ENCODE data around the gene ARHGEF3. TPM values are rescaled to one million over a fixed set of nuclear protein-coding genes. Genes with fewer than 3 reads are reported as not detected.

ARHGEF3 gene
- total RNA-seq, 1 experiment from 2014 or later: 1.3 TPM

- Histone ChIP-seq H3K27me3 (replicated peaks; ENCODE audit: insufficient read depth, low read depth, low read length, poor library complexity) (no peaks in the 10 kb centered on the region), H3K9me3 (ENCODE audit: low read depth, low read length, poor library complexity, severe bottlenecking) (no peaks in the 10 kb centered on the region), H3K27ac (ENCODE audit: low read depth, low read length, poor library complexity, severe bottlenecking) (no peak overlapping the region), H3K36me3 (ENCODE audit: insufficient read depth, low read length, poor library complexity, severe bottlenecking) (no peaks in the 10 kb centered on the region), H3K4me3 (ENCODE audit: low read depth, low read length, poor library complexity, severe bottlenecking) (no peak overlapping the region), H3K4me1 (ENCODE audit: insufficient read depth, low read length, poor library complexity, severe bottlenecking) (no peaks in the 10 kb centered on the region)
- no TSS peak for BruUV-seq (replicated peaks)
- POLR2A ChIA-PET (ENCODE audit: low non-redundant PET): no interaction called here
- no peak for DNase-seq (ENCODE audit: low spot score)
- intact Hi-C loops (cut with micrococcal nuclease; ENCODE audit: unreplicated experiment): no loop called here
- CTCF ChIA-PET: no interaction called here
- TF ChIP-seq EZH2 (IDR thresholded peaks at IDR 0.05; ENCODE audit: borderline replicate concordance, low read depth, low read length, poor library complexity, severe bottlenecking) (no peak), CTCF (conservative IDR thresholded peaks at IDR 0.05; ENCODE audit: low read depth, low read length) (no peak)
These were observed 20.8 kb upstream of the ARHGEF3 start for GRCh38 chr3:56822501-56822900.

GRCh38 chr3:56819016-56819809, 17.5 kb upstream of the ARHGEF3 start:
- Histone ChIP-seq H3K27ac (ENCODE audit: low read depth, low read length, poor library complexity, severe bottlenecking) (no peak overlapping the region), H3K36me3 (ENCODE audit: insufficient read depth, low read length, poor library complexity, severe bottlenecking) (no peaks in the 10 kb centered on the region), H3K27me3 (replicated peaks; ENCODE audit: insufficient read depth, low read depth, low read length, poor library complexity) (no peaks in the 10 kb centered on the region), H3K4me1 (ENCODE audit: insufficient read depth, low read length, poor library complexity, severe bottlenecking) (no peaks in the 10 kb centered on the region), H3K9me3 (ENCODE audit: low read depth, low read length, poor library complexity, severe bottlenecking) (no peaks in the 10 kb centered on the region), H3K4me3 (ENCODE audit: low read depth, low read length, poor library complexity, severe bottlenecking) (no peak overlapping the region)
- no peak for DNase-seq (ENCODE audit: low spot score)
- TF ChIP-seq EZH2 (IDR thresholded peaks at IDR 0.05; ENCODE audit: borderline replicate concordance, low read depth, low read length, poor library complexity, severe bottlenecking): no peak
- no peak for TF ChIP-seq CTCF (conservative IDR thresholded peaks at IDR 0.05; ENCODE audit: low read depth, low read length)
- intact Hi-C loops (cut with micrococcal nuclease; ENCODE audit: unreplicated experiment): no loop called here
- ChIA-PET POLR2A (ENCODE audit: low non-redundant PET) (no interaction called here), CTCF (no interaction called here)
- BruUV-seq (replicated peaks): no TSS peak

- TF ChIP-seq CTCF (conservative IDR thresholded peaks at IDR 0.05; ENCODE audit: low read depth, low read length) (no peak), EZH2 (IDR thresholded peaks at IDR 0.05; ENCODE audit: borderline replicate concordance, low read depth, low read length, poor library complexity, severe bottlenecking) (no peak)
- BruUV-seq (replicated peaks): no TSS peak
- H3K36me3 ChIP-seq (ENCODE audit: insufficient read depth, low read length, poor library complexity, severe bottlenecking): no peaks in the 10 kb centered on the region
- no peaks in the 10 kb centered on the region for H3K4me1 ChIP-seq (ENCODE audit: insufficient read depth, low read length, poor library complexity, severe bottlenecking)
- ChIA-PET POLR2A (ENCODE audit: low non-redundant PET) (interaction anchor here (0.5 kb wide), 1 partner anchor 226 kb away, joined by 3 read pairs; no protein-coding TSS in a partner anchor), CTCF (no interaction called here)
- DNase-seq (ENCODE audit: low spot score): no peak
- H3K4me3 ChIP-seq (ENCODE audit: low read depth, low read length, poor library complexity, severe bottlenecking): no peak overlapping the region
- intact Hi-C loops (cut with micrococcal nuclease; ENCODE audit: unreplicated experiment): no loop called here
- H3K27me3 ChIP-seq (replicated peaks; ENCODE audit: insufficient read depth, low read depth, low read length, poor library complexity): no peaks in the 10 kb centered on the region
- no peak overlapping the region for H3K27ac ChIP-seq (ENCODE audit: low read depth, low read length, poor library complexity, severe bottlenecking)
- no peaks in the 10 kb centered on the region for H3K9me3 ChIP-seq (ENCODE audit: low read depth, low read length, poor library complexity, severe bottlenecking)
These were observed 16.6 kb upstream of the ARHGEF3 start for GRCh38 chr3:56818156-56818985.

Measured in A673 (cell line).